ENCODE measurements around the gene AADAC.
"Not testable (repeated sequence)": the region's sequence is repeated elsewhere in the genome, so short reads cannot be mapped to it uniquely, and the experiment has no call there.

AADAC gene

GRCh38 chr3:151776259-151776740 lies 37.6 kb upstream of the AADAC start:
- Histone ChIP-seq H3K9ac (ENCODE audit: low read length) (no peak overlapping the region), H3K4me3 (ENCODE audit: low read depth in 1 of 2, low read length in 2 of 2) (no peak overlapping the region), H3K27me3 (ENCODE audit: control insufficient read depth in 1 of 2, insufficient read depth in 2 of 2, low read length in 2 of 2) (no peaks in the 10 kb centered on the region), H3K4me1 (ENCODE audit: insufficient read depth, low read length) (no peaks in the 10 kb centered on the region), H3K27ac (ENCODE audit: low read depth, low read length) (no peak overlapping the region), H3K9me3 (ENCODE audit: low read length) (no peaks in the 10 kb centered on the region), H3K36me3 (ENCODE audit: insufficient read depth, low read length) (no peaks in the 10 kb centered on the region)

- Histone ChIP-seq H3K4me1 (ENCODE audit: insufficient read depth, low read length) (no peaks in the 10 kb centered on the region), H3K9ac (ENCODE audit: low read length) (no peak overlapping the region), H3K4me3 (ENCODE audit: low read depth in 1 of 2, low read length in 2 of 2) (no peak overlapping the region), H3K27me3 (ENCODE audit: control insufficient read depth in 1 of 2, insufficient read depth in 2 of 2, low read length in 2 of 2) (no peaks in the 10 kb centered on the region), H3K36me3 (ENCODE audit: insufficient read depth, low read length) (no peaks in the 10 kb centered on the region), H3K9me3 (ENCODE audit: low read length) (no peaks in the 10 kb centered on the region), H3K27ac (ENCODE audit: low read depth, low read length) (no peak overlapping the region)
Measured at GRCh38 chr3:151777880-151778279, 36.0 kb upstream of the AADAC start.

DNA sequence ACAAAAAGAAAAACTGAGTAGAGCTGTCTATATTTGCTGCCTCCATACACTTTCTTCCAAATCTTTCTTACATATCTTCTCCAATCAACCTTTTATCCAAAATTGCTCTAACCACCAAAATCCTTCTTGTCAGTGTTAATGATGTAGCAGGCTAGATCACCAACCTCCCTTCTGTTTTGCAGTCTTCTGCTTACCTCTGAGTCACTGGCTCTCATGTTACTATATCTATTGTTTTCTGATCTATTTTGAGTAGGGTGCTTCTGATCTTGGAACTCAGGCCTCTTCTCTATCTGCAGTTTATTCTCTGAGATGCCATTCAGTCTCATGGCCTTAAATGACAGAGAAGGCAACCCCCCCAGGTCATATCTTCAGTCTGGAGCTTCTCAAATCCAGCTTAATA lies 26.3 kb upstream of the AADAC start:
- Histone ChIP-seq H3K9me3 (ENCODE audit: low read length) (no peaks in the 10 kb centered on the region), H3K36me3 (ENCODE audit: insufficient read depth, low read length) (no peaks in the 10 kb centered on the region), H3K9ac (ENCODE audit: low read length) (no peak overlapping the region), H3K4me3 (ENCODE audit: low read depth in 1 of 2, low read length in 2 of 2) (no peak overlapping the region), H3K27ac (ENCODE audit: low read depth, low read length) (no peak overlapping the region), H3K27me3 (ENCODE audit: control insufficient read depth in 1 of 2, insufficient read depth in 2 of 2, low read length in 2 of 2) (no peaks in the 10 kb centered on the region), H3K4me1 (ENCODE audit: insufficient read depth, low read length) (no peaks in the 10 kb centered on the region)

GRCh38 chr3:151788401-151788800 lies 25.5 kb upstream of the AADAC start:
- no peak overlapping the region for H3K4me3 ChIP-seq (ENCODE audit: low read depth in 1 of 2, low read length in 2 of 2)
- H3K27me3 ChIP-seq (ENCODE audit: control insufficient read depth in 1 of 2, insufficient read depth in 2 of 2, low read length in 2 of 2): no peaks in the 10 kb centered on the region
- no peaks in the 10 kb centered on the region for H3K9me3 ChIP-seq (ENCODE audit: low read length)
- H3K4me1 ChIP-seq (ENCODE audit: insufficient read depth, low read length): no peaks in the 10 kb centered on the region
- no peaks in the 10 kb centered on the region for H3K36me3 ChIP-seq (ENCODE audit: insufficient read depth, low read length)
- no peak overlapping the region for H3K27ac ChIP-seq (ENCODE audit: low read depth, low read length)
- no peak overlapping the region for H3K9ac ChIP-seq (ENCODE audit: low read length)

- H3K4me1 ChIP-seq (ENCODE audit: insufficient read depth, low read length): no peaks in the 10 kb centered on the region
- H3K4me3 ChIP-seq (ENCODE audit: low read depth in 1 of 2, low read length in 2 of 2): no peak overlapping the region
- H3K27me3 ChIP-seq (ENCODE audit: control insufficient read depth in 1 of 2, insufficient read depth in 2 of 2, low read length in 2 of 2): no peaks in the 10 kb centered on the region
- H3K27ac ChIP-seq (ENCODE audit: low read depth, low read length): no peak overlapping the region
- no peaks in the 10 kb centered on the region for H3K36me3 ChIP-seq (ENCODE audit: insufficient read depth, low read length)
- H3K9me3 ChIP-seq (ENCODE audit: low read length): no peaks in the 10 kb centered on the region
- no peak overlapping the region for H3K9ac ChIP-seq (ENCODE audit: low read length)
Measured at GRCh38 chr3:151789853-151790463, 24.0 kb upstream of the AADAC start.

DNA sequence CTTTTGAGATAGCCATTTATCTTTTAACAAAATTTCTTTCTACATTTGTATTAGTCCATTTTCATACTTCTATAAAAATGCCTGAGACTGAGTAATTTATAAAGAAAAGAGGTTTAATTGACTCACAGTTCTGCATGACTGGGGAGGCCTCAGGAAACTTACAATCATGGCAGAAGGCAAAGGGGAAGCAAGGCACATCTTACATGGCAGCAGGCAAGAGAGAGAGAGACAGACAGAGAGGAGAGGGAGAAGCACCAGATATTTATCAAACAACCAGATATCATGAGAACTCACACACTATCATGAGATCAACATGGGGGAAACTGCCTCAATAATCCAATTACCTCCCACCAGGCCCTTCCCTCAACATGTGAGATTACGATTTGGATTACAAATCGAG lies 23.2 kb upstream of the AADAC start:
- H3K27me3 ChIP-seq (ENCODE audit: control insufficient read depth in 1 of 2, insufficient read depth in 2 of 2, low read length in 2 of 2); H3K4me1 ChIP-seq (ENCODE audit: insufficient read depth, low read length); H3K36me3 ChIP-seq (ENCODE audit: insufficient read depth, low read length); H3K4me3 ChIP-seq (ENCODE audit: low read depth in 1 of 2, low read length in 2 of 2); H3K27ac ChIP-seq (ENCODE audit: low read depth, low read length); H3K9me3 ChIP-seq (ENCODE audit: low read length); H3K9ac ChIP-seq (ENCODE audit: low read length): not testable (repeated sequence)

- H3K27me3 ChIP-seq (ENCODE audit: control insufficient read depth in 1 of 2, insufficient read depth in 2 of 2, low read length in 2 of 2): no peaks in the 10 kb centered on the region
- no peak overlapping the region for H3K9ac ChIP-seq (ENCODE audit: low read length)
- H3K36me3 ChIP-seq (ENCODE audit: insufficient read depth, low read length): no peaks in the 10 kb centered on the region
- H3K27ac ChIP-seq (ENCODE audit: low read depth, low read length): no peak overlapping the region
- no peaks in the 10 kb centered on the region for H3K4me1 ChIP-seq (ENCODE audit: insufficient read depth, low read length)
- H3K9me3 ChIP-seq (ENCODE audit: low read length): no peaks in the 10 kb centered on the region
- H3K4me3 ChIP-seq (ENCODE audit: low read depth in 1 of 2, low read length in 2 of 2): no peak overlapping the region
Measured at GRCh38 chr3:151792411-151792810, 21.5 kb upstream of the AADAC start.

DNA sequence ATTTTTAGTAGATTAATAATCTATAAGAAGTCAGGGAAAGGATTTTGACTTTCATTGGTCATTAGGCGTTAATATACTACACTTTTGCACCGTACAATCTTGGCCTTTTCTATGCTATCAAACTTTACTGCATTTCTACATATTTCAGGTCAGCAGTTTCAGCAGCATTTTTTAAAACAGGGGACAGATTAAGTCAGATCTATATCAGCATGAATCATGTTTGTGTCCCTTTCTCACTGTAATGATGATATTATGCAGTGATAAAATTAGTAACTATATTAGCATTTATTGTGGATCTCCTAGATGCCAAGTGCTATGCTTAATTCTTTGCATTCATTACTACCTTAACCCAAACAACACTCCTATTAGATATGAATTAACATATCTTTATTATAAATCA lies 20.3 kb upstream of the AADAC start:
- H3K36me3 ChIP-seq (ENCODE audit: insufficient read depth, low read length): no peaks in the 10 kb centered on the region
- no peaks in the 10 kb centered on the region for H3K4me1 ChIP-seq (ENCODE audit: insufficient read depth, low read length)
- H3K27ac ChIP-seq (ENCODE audit: low read depth, low read length): no peak overlapping the region
- H3K4me3 ChIP-seq (ENCODE audit: low read depth in 1 of 2, low read length in 2 of 2): no peak overlapping the region
- H3K27me3 ChIP-seq (ENCODE audit: control insufficient read depth in 1 of 2, insufficient read depth in 2 of 2, low read length in 2 of 2): no peaks in the 10 kb centered on the region
- H3K9ac ChIP-seq (ENCODE audit: low read length): no peak overlapping the region
- no peaks in the 10 kb centered on the region for H3K9me3 ChIP-seq (ENCODE audit: low read length)

GRCh38 chr3:151794080-151794479 lies 19.8 kb upstream of the AADAC start:
- Histone ChIP-seq H3K9ac (ENCODE audit: low read length) (no peak overlapping the region), H3K36me3 (ENCODE audit: insufficient read depth, low read length) (no peaks in the 10 kb centered on the region), H3K9me3 (ENCODE audit: low read length) (no peaks in the 10 kb centered on the region), H3K27me3 (ENCODE audit: control insufficient read depth in 1 of 2, insufficient read depth in 2 of 2, low read length in 2 of 2) (no peaks in the 10 kb centered on the region), H3K27ac (ENCODE audit: low read depth, low read length) (no peak overlapping the region), H3K4me1 (ENCODE audit: insufficient read depth, low read length) (no peaks in the 10 kb centered on the region), H3K4me3 (ENCODE audit: low read depth in 1 of 2, low read length in 2 of 2) (no peak overlapping the region)

DNA sequence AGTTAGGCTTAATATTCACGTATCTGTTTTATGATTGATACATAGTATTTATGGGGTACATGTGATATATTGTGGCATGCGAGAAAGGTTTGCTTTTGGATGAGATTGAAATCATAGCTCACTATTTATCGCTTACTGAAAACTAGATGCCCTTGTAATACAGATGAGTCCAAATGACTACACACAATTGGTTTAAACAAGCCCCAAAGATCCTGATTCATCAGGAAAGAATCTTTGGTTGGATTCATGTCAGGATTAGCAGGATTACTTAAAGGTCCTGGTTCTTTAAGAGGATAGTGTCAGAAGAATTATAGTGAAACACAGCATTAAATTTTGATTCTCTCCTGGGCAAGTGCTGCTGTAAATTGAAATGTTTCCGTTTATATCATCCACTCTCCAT lies 18.6 kb upstream of the AADAC start:
- no peaks in the 10 kb centered on the region for H3K4me1 ChIP-seq (ENCODE audit: insufficient read depth, low read length)
- no peak overlapping the region for H3K27ac ChIP-seq (ENCODE audit: low read depth, low read length)
- H3K9ac ChIP-seq (ENCODE audit: low read length): no peak overlapping the region
- no peaks in the 10 kb centered on the region for H3K36me3 ChIP-seq (ENCODE audit: insufficient read depth, low read length)
- H3K9me3 ChIP-seq (ENCODE audit: low read length): no peaks in the 10 kb centered on the region
- no peaks in the 10 kb centered on the region for H3K27me3 ChIP-seq (ENCODE audit: control insufficient read depth in 1 of 2, insufficient read depth in 2 of 2, low read length in 2 of 2)
- no peak overlapping the region for H3K4me3 ChIP-seq (ENCODE audit: low read depth in 1 of 2, low read length in 2 of 2)

DNA sequence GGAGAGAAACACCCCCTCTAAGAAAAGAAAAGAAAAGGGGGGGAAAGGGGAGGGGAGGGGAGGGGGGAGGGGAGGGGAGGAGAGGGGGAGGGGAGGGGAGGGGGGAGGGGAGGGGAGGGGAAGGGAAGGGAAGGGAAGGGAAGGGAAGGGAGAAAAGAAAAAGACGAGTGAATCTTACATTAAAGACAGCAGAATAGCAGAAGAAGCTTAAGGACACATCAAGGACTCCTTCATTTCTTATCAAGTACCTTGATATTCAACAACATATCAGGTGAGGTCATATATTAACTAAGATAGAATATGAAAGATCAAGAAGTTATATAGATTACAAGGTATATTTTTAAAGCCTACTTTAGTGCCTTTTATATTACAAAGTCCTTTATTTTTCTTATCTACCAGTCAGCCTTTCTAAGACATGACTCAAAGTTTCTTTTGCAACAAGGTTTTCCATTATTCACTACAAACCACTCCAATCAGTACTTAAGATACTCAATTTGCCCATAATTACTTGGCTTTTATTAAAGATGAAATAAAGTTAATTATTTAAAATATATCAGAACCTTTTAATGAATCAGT lies 17.7 kb upstream of the AADAC start:
- Histone ChIP-seq H3K4me3 (ENCODE audit: low read depth in 1 of 2, low read length in 2 of 2) (no peak overlapping the region), H3K9me3 (ENCODE audit: low read length) (no peaks in the 10 kb centered on the region), H3K36me3 (ENCODE audit: insufficient read depth, low read length) (no peaks in the 10 kb centered on the region), H3K9ac (ENCODE audit: low read length) (no peak overlapping the region), H3K27me3 (ENCODE audit: control insufficient read depth in 1 of 2, insufficient read depth in 2 of 2, low read length in 2 of 2) (no peaks in the 10 kb centered on the region), H3K27ac (ENCODE audit: low read depth, low read length) (no peak overlapping the region), H3K4me1 (ENCODE audit: insufficient read depth, low read length) (no peaks in the 10 kb centered on the region)

GRCh38 chr3:151798466-151798865 lies 15.4 kb upstream of the AADAC start:
- Histone ChIP-seq H3K4me1 (ENCODE audit: insufficient read depth, low read length) (no peaks in the 10 kb centered on the region), H3K4me3 (ENCODE audit: low read depth in 1 of 2, low read length in 2 of 2) (no peak overlapping the region), H3K9ac (ENCODE audit: low read length) (no peak overlapping the region), H3K27me3 (ENCODE audit: control insufficient read depth in 1 of 2, insufficient read depth in 2 of 2, low read length in 2 of 2) (no peaks in the 10 kb centered on the region), H3K9me3 (ENCODE audit: low read length) (no peaks in the 10 kb centered on the region), H3K27ac (ENCODE audit: low read depth, low read length) (no peak overlapping the region), H3K36me3 (ENCODE audit: insufficient read depth, low read length) (no peaks in the 10 kb centered on the region)
